KG1 (cell line): ENCODE measurements around the gene CTR9.

Experiments
- DNase-seq: peaks from one replicate; lab custom pipeline; 2025; lab: John Stamatoyannopoulos, UW

CTR9 gene

GRCh38 chr11:10750838-10751580 is at the start of gene CTR9:
TSS of gene CTR9 (plus strand) at chr11:10751246. CDS start at chr11:10751413, 167 bp downstream.
- peak; percentile 44 for DNase-seq

- no peak for DNase-seq
Measured at GRCh38 chr11:10701982-10702381, 49.1 kb upstream of the CTR9 start.

- DNase-seq = no peak
Measured at GRCh38 chr11:10708131-10708530, 42.9 kb upstream of the CTR9 start.

GRCh38 chr11:10709299-10710086 is 41.6 kb upstream of the CTR9 start:
- DNase-seq = no peak

GRCh38 chr11:10715571-10715970 is 35.5 kb upstream of the CTR9 start:
- DNase-seq = no peak

GRCh38 chr11:10716122-10716521 is 34.9 kb upstream of the CTR9 start:
- no peak for DNase-seq

- DNase-seq = no peak
Measured at GRCh38 chr11:10716543-10717259, 34.3 kb upstream of the CTR9 start.

GRCh38 chr11:10719616-10720015 is 31.4 kb upstream of the CTR9 start:
- DNase-seq = no peak

GRCh38 chr11:10720881-10721376 is 30.1 kb upstream of the CTR9 start:
- DNase-seq = no peak

GRCh38 chr11:10722307-10722706 is 28.7 kb upstream of the CTR9 start:
- DNase-seq = no peak

- DNase-seq = peak; percentile 55
Measured at GRCh38 chr11:10725114-10725906, 25.7 kb upstream of the CTR9 start.

- no peak for DNase-seq
Measured at GRCh38 chr11:10725907-10726253, 25.2 kb upstream of the CTR9 start.

GRCh38 chr11:10727146-10727851 is 23.7 kb upstream of the CTR9 start:
- no peak for DNase-seq

GRCh38 chr11:10728154-10728553 is 22.9 kb upstream of the CTR9 start:
- no peak for DNase-seq

GRCh38 chr11:10728789-10729472 is 22.1 kb upstream of the CTR9 start:
- no peak for DNase-seq

- no peak for DNase-seq
Measured at GRCh38 chr11:10730151-10730550, 20.9 kb upstream of the CTR9 start.

GRCh38 chr11:10731064-10731680 is 19.9 kb upstream of the CTR9 start:
- no peak for DNase-seq

- peak; percentile 92 for DNase-seq
Measured at GRCh38 chr11:10735481-10736475, 15.3 kb upstream of the CTR9 start.
